KOPT-K1 (cell line): ENCODE data around the gene GMDS.

ENCODE experiments used
- H3K27ac ChIP-seq: fragments of 200-600 bp; sonication (generic); 2 replicates; pipeline ENCODE4 v1.5.1; 2016; ENCODE audit warnings: antibody characterized with exemption, mild to moderate bottlenecking, low read depth, low read length; ENCODE audit not compliant: poor library complexity, severe bottlenecking
- H3K36me3 ChIP-seq: fragments of 200-600 bp; sonication (generic); 2 replicates; pipeline ENCODE4 v1.5.1; 2017; ENCODE audit warnings: antibody characterized with exemption, mild to moderate bottlenecking, low read length, moderate library complexity; ENCODE audit not compliant: insufficient read depth
- H3K9me3 ChIP-seq: fragments of 200-600 bp; sonication (generic); 2 replicates; pipeline ENCODE4 v1.5.1; 2017; ENCODE audit warnings: antibody characterized with exemption, low read length, mild to moderate bottlenecking; ENCODE audit not compliant: insufficient read depth, poor library complexity, severe bottlenecking

Gene GMDS

DNA sequence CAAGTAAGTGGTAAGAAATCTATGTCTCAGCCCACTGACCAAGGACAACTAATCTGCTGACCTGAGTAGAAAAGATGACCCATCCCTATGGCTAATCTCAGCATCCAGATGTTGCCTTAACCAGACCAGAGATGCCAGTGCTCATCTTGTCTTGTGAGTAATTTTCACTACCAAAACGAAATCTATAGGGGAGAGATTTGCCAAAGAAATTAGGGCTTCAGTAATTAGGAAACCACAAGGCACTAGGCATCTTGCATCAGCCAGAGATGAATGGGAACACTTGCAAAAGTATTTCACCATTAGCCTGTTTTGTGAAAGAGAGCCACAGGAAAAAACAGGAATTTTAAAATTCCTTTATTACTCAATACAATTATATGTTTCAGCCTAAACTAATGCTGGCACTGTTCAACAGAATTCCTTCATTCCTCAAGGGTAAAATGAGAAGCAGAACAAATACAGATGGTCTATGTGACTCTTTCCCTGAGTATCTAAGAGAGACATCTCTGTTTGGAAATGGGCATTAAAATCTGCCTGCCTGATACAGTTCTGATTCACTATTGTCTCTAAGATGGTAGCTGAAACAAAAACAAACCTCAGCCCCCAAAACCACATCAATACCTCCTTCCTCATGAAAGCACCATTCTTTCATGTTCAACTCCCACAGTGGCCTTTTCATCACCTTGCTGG is 87.8 kb downstream of the GMDS start:
- no peak overlapping the region for H3K27ac ChIP-seq
- no peaks in the 10 kb centered on the region for H3K36me3 ChIP-seq
- H3K9me3 ChIP-seq, result no peaks in the 10 kb centered on the region

DNA sequence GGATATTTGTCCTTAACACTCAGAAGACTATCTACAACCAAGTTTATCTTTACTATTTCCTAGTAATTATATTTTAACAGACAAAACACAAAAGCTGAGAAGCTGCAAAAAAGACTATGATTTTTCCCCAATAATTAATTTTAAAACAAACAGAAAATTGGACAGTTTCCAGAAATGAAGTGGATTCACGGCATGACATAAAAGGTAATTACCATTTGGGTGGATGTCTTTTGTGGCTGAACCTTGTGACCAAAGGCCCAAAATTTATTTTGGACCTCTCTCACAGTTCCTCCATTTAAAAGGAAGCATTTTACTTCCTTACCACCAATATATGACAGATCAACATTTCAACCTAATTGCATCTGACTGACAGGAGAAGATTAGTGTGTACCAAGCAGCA is 90.2 kb downstream of the GMDS start:
- Histone ChIP-seq H3K36me3 (no peaks in the 10 kb centered on the region), H3K27ac (no peak overlapping the region), H3K9me3 (no peaks in the 10 kb centered on the region)

- H3K27ac ChIP-seq, result no peak overlapping the region
- H3K9me3 ChIP-seq, result no peaks in the 10 kb centered on the region
- no peaks in the 10 kb centered on the region for H3K36me3 ChIP-seq
Observed at GRCh38 chr6:2149361-2150006, 95.9 kb downstream of the GMDS start.

DNA sequence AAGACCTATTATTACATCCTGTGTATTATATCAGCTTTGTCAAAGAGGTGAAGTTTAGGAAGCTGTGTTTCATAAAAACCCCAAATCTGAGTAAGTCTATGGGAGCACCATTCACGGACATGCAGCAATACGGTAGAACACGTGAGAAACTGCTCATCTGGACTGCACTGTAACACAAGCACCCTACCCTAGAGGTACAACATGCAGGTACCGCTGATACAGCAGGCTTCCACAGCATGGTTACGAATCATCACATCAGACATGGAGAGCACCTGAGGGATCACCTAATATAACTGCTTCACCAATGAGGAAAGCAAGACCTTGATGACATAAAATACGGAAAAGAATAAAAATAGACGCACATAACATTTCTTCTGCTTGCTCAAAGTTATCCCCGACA is 96.7 kb downstream of the GMDS start:
- no peaks in the 10 kb centered on the region for H3K9me3 ChIP-seq
- H3K27ac ChIP-seq, result no peak overlapping the region
- no peaks in the 10 kb centered on the region for H3K36me3 ChIP-seq

DNA sequence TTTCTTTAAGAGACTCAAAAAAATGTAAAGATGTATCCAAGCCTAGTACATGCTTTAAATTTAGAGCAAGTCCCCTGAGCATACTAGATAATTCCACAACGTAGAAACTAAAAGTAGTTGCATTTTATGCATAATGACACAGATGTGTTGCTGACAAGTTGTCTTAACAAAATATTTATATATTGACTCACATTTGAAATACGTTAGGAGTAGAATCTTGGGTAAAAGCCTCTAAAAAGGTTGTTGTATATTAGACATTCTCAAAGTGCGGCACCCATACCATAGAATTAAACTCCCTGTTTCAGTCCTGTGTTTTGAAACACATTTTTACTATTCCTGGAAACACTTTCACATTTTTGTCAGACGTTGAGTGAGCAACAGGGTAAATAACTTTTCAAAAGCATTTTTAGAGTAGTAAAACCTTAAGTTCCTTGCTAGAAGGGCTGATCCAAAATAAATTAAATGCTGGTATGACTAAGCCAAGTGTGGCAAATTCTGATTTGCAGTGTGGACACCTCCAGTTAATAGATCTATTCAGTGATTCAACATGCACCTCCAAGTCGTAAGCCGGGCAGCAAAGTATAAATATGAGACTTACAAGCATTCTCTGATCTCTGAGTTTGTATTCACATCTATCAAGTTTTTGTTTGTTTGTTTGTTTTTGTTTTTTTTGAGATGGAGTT is 97.5 kb downstream of the GMDS start:
- Histone ChIP-seq H3K27ac (no peak overlapping the region), H3K9me3 (no peaks in the 10 kb centered on the region), H3K36me3 (no peaks in the 10 kb centered on the region)

DNA sequence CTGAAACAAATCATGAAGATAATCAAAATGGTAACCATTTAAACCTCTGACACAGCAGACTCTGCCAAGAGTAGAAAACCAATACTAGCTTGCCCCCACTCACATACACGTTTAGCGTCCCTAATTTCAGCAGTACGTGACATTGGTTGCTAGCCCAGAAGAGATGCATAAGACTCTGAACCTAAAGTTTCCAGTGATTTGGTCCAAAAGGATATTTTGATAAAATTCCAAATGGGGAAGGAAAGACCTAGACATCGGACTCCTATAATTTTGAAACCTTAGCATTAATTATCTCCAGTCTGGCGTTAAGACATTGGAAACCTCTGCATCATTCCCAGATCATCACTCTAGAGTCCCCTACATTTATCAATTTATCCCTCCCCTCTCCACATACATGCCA is 98.1 kb downstream of the GMDS start:
- Histone ChIP-seq H3K27ac (no peak overlapping the region), H3K9me3 (no peaks in the 10 kb centered on the region), H3K36me3 (no peaks in the 10 kb centered on the region)

DNA sequence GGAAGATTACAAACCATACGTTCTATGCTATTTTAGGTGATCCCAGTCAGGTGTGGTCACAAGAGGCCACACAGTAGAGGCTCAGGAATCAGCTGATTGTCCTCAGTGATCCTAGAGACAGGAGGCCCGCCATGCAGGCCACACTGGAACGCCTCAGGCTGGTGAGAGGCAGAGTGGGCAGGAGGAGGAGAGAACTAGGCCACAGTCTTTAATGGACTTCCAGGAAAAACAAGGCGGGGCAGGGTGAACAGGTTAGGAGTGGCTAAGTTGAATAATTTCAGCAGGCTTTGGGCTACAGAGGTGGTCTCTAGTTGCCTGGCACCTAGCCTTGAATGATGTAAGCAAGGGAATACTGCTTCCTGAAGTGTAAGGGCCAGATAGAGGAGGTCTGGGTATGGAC is 101.2 kb downstream of the GMDS start:
- no peaks in the 10 kb centered on the region for H3K36me3 ChIP-seq

GRCh38 chr6:2141644-2142290 is 103.6 kb downstream of the GMDS start:
- H3K9me3 ChIP-seq, result no peaks in the 10 kb centered on the region

More for the DNA sequence above, 101.2 kb downstream of the GMDS start:
- Histone ChIP-seq H3K27ac (no peak overlapping the region), H3K9me3 (no peaks in the 10 kb centered on the region)

GRCh38 chr6:2140438-2141128 is 104.8 kb downstream of the GMDS start:
- Histone ChIP-seq H3K9me3 (no peaks in the 10 kb centered on the region), H3K36me3 (no peaks in the 10 kb centered on the region), H3K27ac (no peak overlapping the region)

More at GRCh38 chr6:2141644-2142290, 103.6 kb downstream of the GMDS start:
- Histone ChIP-seq H3K27ac (no peak overlapping the region), H3K36me3 (no peaks in the 10 kb centered on the region)

DNA sequence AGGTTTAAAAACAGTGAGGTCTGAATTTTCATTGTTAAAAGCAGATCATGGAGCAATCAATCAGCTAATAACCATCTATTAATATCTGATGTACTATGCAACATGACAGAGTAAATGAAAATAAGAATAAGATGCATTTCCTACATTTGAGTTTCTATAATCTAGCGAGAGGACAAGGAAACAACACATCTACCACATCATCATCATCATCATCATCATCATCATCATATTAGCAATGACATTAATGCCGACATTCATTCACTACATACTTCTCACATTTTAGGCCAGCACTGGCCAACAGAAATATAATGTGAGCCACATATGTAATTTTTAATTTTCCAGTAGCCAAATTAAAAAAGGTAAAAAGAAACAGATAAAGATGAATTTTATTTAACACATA is 110.0 kb downstream of the GMDS start:
- H3K9me3 ChIP-seq, result no peaks in the 10 kb centered on the region
- no peaks in the 10 kb centered on the region for H3K36me3 ChIP-seq
- no peak overlapping the region for H3K27ac ChIP-seq

DNA sequence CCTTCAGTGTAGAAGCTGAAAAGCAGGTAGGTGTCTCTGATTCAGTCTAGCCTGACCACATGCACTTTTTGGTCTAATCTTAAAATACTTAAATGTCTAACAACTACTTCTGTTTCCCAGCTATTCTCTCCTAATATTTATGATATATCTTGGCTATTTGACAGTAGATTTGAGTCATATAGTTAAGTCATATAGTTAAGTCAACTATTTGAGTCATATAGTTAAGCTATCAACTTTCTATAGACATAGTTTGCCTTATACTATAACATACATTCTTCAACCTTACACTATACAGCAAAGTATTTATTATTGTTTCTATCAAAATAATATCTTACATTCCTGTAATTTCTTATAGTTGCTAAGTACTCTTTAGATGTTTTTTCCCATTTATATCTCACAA is 110.9 kb downstream of the GMDS start:
- H3K9me3 ChIP-seq, result no peaks in the 10 kb centered on the region
- no peak overlapping the region for H3K27ac ChIP-seq

DNA sequence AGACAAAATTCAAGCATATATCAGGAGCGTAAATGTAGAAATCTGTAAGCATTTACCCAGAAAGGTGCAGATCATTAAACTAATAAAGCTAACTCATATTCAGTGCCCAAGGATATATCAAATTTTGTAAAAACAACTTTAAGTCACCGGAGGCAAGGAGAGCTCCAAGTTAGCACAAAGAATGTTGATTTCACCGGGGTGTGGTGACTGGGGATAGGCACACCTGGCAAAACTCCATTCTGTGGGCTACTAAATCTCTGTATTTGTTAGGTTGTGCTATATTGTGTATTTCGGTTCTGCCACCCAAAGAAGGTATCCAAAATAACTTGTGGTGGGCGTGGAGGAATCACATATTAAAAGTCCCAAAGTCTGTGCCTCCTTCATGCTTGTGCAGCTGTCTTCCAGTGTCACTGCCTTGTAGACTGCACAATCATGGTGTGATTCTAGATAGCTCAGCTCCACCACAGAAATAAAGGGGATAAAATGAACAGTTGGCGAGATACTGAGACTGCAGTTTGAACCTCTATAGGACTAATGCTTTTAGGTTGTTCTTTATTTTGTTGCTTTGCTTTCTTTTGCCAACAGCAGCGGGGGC is 111.6 kb downstream of the GMDS start:
- no peak overlapping the region for H3K27ac ChIP-seq
- no peaks in the 10 kb centered on the region for H3K36me3 ChIP-seq
- H3K9me3 ChIP-seq, result no peaks in the 10 kb centered on the region

More for the DNA sequence above, 110.9 kb downstream of the GMDS start:
- no peaks in the 10 kb centered on the region for H3K36me3 ChIP-seq

- no peak overlapping the region for H3K27ac ChIP-seq
- H3K36me3 ChIP-seq, result no peaks in the 10 kb centered on the region
- no peaks in the 10 kb centered on the region for H3K9me3 ChIP-seq
Observed at GRCh38 chr6:2132916-2133315, 112.5 kb downstream of the GMDS start.

- no peaks in the 10 kb centered on the region for H3K9me3 ChIP-seq
- H3K27ac ChIP-seq, result no peak overlapping the region
- H3K36me3 ChIP-seq, result no peaks in the 10 kb centered on the region
Observed at GRCh38 chr6:2132416-2132815, 113.0 kb downstream of the GMDS start.
